Measurements from ENCODE around the gene ZNF582.

GRCh38 chr19:56341948-56342347 lies 51.4 kb downstream of the ZNF582 start:
- TF ChIP-seq CTCF (conservative IDR thresholded peaks at IDR 0.05 in 1 of 2, IDR thresholded peaks at IDR 0.05 in 1 of 2; ENCODE audit: extremely low read depth in 1 of 2, insufficient read depth in 1 of 2, low read depth in 1 of 2, low read length in 2 of 2) (no peak), EZH2 (IDR thresholded peaks at IDR 0.05; ENCODE audit: borderline replicate concordance, low read length) (no peak)

All from mammary epithelial cell (primary cell).